ENCODE measurements around the gene SEPTIN5. TPM values are rescaled to one million over a fixed set of nuclear protein-coding genes. Genes with fewer than 3 reads are reported as not detected.

SEPTIN5 gene
- total and polyA plus RNA-seq, 9 of the 15 experiments (the other 6 are each of a cell fraction or from before 2014, with no cell fraction given) = 0.03 to 195 (median 119) TPM

DNA sequence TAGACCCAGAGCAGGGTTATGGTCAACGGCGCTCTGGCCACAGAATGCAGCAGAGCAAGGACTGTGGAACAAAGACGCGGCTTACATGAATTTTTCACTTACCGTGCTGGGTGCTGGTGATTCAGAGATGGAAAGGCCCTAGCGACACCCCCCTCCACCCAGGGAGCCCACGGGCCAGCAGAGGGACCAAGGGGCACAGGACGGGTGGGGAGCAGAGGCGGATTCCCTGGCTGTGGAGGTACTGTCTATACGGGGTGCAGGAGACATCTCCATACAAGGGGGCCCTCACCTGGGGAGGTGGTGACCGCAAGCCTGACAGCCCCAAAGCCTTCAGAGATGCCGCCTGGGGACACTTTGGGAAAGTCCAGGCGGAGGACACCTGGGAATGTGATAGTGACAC, 1.1 kb upstream of the SEPTIN5 start (continued):
- TF ChIP-seq ZNF143 (CRISPR knock-in tag; IDR thresholded peaks at IDR 0.05) (no peak), HIVEP1 (CRISPR knock-in tag; IDR thresholded peaks at IDR 0.05) (0 out of 2 replicates have a peak, but pooled peaks have one; percentile 15), MEF2A (IDR thresholded peaks at IDR 0.05; ENCODE audit: control insufficient read depth, low read depth, low read length) (no peak), PURB (CRISPR knock-in tag; IDR thresholded peaks at IDR 0.05; ENCODE audit: low read depth) (no peak), CBX2 (IDR thresholded peaks at IDR 0.05; ENCODE audit: insufficient read depth, low read length, poor library complexity, severe bottlenecking) (peak; percentile 77), ZNF764 (CRISPR knock-in tag; IDR thresholded peaks at IDR 0.05; ENCODE audit: low read depth) (peak; percentile 47; the same call in 1 of the 2 replicates)
- TF ChIP-seq, protein P1, sequence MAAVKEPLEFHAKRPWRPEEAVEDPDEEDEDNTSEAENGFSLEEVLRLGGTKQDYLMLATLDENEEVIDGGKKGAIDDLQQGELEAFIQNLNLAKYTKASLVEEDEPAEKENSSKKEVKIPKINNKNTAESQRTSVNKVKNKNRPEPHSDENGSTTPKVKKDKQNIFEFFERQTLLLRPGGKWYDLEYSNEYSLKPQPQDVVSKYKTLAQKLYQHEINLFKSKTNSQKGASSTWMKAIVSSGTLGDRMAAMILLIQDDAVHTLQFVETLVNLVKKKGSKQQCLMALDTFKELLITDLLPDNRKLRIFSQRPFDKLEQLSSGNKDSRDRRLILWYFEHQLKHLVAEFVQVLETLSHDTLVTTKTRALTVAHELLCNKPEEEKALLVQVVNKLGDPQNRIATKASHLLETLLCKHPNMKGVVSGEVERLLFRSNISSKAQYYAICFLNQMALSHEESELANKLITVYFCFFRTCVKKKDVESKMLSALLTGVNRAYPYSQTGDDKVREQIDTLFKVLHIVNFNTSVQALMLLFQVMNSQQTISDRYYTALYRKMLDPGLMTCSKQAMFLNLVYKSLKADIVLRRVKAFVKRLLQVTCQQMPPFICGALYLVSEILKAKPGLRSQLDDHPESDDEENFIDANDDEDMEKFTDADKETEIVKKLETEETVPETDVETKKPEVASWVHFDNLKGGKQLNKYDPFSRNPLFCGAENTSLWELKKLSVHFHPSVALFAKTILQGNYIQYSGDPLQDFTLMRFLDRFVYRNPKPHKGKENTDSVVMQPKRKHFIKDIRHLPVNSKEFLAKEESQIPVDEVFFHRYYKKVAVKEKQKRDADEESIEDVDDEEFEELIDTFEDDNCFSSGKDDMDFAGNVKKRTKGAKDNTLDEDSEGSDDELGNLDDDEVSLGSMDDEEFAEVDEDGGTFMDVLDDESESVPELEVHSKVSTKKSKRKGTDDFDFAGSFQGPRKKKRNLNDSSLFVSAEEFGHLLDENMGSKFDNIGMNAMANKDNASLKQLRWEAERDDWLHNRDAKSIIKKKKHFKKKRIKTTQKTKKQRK (IDR thresholded peaks at IDR 0.05; ENCODE audit: borderline replicate concordance, low read depth, low read length) = 0 out of 2 replicates have a peak, but pooled peaks have one; percentile 7
- TF ChIP-seq, protein P2, sequence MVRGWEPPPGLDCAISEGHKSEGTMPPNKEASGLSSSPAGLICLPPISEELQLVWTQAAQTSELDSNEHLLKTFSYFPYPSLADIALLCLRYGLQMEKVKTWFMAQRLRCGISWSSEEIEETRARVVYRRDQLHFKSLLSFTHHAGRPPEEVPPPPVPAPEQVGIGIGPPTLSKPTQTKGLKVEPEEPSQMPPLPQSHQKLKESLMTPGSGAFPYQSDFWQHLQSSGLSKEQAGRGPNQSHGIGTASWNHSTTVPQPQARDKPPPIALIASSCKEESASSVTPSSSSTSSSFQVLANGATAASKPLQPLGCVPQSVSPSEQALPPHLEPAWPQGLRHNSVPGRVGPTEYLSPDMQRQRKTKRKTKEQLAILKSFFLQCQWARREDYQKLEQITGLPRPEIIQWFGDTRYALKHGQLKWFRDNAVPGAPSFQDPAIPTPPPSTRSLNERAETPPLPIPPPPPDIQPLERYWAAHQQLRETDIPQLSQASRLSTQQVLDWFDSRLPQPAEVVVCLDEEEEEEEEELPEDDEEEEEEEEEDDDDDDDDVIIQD (CRISPR knock-in tag; IDR thresholded peaks at IDR 0.05) = 0 out of 2 replicates have a peak, but pooled peaks have one; percentile 43
